ENCODE measurements around the gene EIF4A3. TPM values are rescaled to one million over a fixed set of nuclear protein-coding genes. Genes with fewer than 3 reads are reported as not detected.
"Not testable (repeated sequence)": the region's sequence is repeated elsewhere in the genome, so short reads cannot be mapped to it uniquely, and the experiment has no call there.

Gene EIF4A3
- total and polyA plus RNA-seq, 4 donors, result 29.0 to 35.1 (median 33.4) TPM

DNA sequence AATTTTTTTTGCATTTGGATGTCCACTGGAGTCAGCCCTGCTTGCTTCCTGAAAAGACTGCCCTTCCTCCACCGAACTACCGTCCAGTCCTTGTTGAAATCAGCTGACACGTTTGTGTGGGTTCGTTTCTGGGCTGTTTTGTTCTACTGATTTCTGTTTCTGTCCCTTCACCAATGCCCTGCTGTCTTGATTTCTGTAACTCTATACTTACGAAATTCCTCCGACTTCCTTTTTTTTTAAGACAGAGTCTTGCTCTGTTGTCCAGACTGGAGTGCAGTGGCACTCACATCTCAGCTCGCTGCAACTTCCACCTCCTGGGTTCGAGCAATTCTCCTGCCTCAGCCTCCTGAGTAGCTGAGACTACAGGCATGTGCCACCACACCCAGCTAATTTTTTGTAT lies 54.0 kb downstream of the EIF4A3 start:
- Histone ChIP-seq H3K27me3 (ENCODE audit: control insufficient read depth in 4 of 4, insufficient read depth in 4 of 4, low read length in 3 of 4) (no peaks in the 10 kb centered on the region), H3K4me1 (ENCODE audit: control insufficient read depth in 4 of 4, insufficient read depth in 4 of 4, low read length in 3 of 4) (no peaks in the 10 kb centered on the region), H3K9ac (ENCODE audit: low read depth in 1 of 2, low read length in 2 of 2) (no peak overlapping the region), H3K27ac (ENCODE audit: low read depth in 1 of 2, low read length in 2 of 2) (peak overlapping the region in 1 of 2 donors; percentile 9), H3K4me3 (ENCODE audit: low read depth in 1 of 3, low read length in 3 of 3) (no peak overlapping the region), H3K36me3 (ENCODE audit: control insufficient read depth in 4 of 4, insufficient read depth in 3 of 4, low read depth in 1 of 4, low read length in 3 of 4) (no peaks in the 10 kb centered on the region), H3K9me3 (ENCODE audit: control insufficient read depth in 4 of 4, low read length in 3 of 4) (no peaks in the 10 kb centered on the region)
- WGBS, result 68% methylated on average over 8 of the region's 8 CpGs
- DNase-seq (ENCODE audit: low spot score), result no peak
- TF ChIP-seq RXRA (IDR thresholded peaks at IDR 0.05) (no peak), SP1 (IDR thresholded peaks at IDR 0.05) (peak; percentile 7)

DNA sequence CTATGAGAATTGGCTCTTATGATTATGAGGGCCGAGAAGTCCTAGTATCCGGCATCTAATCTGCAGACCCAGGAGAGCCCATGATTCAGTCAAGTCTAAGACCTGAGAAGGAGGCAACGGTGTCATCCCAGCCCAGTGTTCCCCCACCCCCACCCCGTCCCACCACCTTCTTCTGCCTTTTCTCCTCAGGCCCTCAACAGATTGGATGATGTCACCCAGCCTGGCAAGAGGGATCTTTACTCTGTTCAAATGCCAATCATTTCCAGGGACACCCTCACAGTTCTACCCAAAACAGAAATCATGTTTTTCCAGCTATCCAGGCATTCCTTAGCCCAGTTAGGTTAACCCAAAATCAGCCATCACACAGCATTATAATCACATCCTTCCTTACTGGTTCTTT lies 55.6 kb downstream of the EIF4A3 start:
- no peak for DNase-seq (ENCODE audit: low spot score)
- Histone ChIP-seq H3K27ac (ENCODE audit: low read depth in 1 of 2, low read length in 2 of 2) (no peak overlapping the region), H3K27me3 (ENCODE audit: control insufficient read depth in 4 of 4, insufficient read depth in 4 of 4, low read length in 3 of 4) (no peaks in the 10 kb centered on the region), H3K36me3 (ENCODE audit: control insufficient read depth in 4 of 4, insufficient read depth in 3 of 4, low read depth in 1 of 4, low read length in 3 of 4) (no peaks in the 10 kb centered on the region), H3K9me3 (ENCODE audit: control insufficient read depth in 4 of 4, low read length in 3 of 4) (no peaks in the 10 kb centered on the region), H3K4me1 (ENCODE audit: control insufficient read depth in 4 of 4, insufficient read depth in 4 of 4, low read length in 3 of 4) (no peaks in the 10 kb centered on the region), H3K4me3 (ENCODE audit: low read depth in 1 of 3, low read length in 3 of 3) (no peak overlapping the region), H3K9ac (ENCODE audit: low read depth in 1 of 2, low read length in 2 of 2) (no peak overlapping the region)
- 93% methylated on average over 4 of the region's 4 CpGs for WGBS
- TF ChIP-seq RXRA (IDR thresholded peaks at IDR 0.05) (no peak), FOXA1 (IDR thresholded peaks at IDR 0.05) (no peak), EGR1 (IDR thresholded peaks at IDR 0.05; ENCODE audit: low read depth in 2 of 2) (no peak), JUND (IDR thresholded peaks at IDR 0.05) (no peak), FOXA2 (IDR thresholded peaks at IDR 0.05) (no peak), HNF4G (IDR thresholded peaks at IDR 0.05) (no peak), SP1 (IDR thresholded peaks at IDR 0.05) (no peak), GABPA (IDR thresholded peaks at IDR 0.05 in 1 of 2, conservative IDR thresholded peaks at IDR 0.05 in 1 of 2) (no peak), YY1 (IDR thresholded peaks at IDR 0.05) (no peak), RAD21 (IDR thresholded peaks at IDR 0.05) (no peak), NR2F2 (IDR thresholded peaks at IDR 0.05) (no peak), HNF4A (conservative IDR thresholded peaks at IDR 0.05) (no peak), TAF1 (conservative IDR thresholded peaks at IDR 0.05) (no peak)
- TF ChIP-seq, protein P1, sequence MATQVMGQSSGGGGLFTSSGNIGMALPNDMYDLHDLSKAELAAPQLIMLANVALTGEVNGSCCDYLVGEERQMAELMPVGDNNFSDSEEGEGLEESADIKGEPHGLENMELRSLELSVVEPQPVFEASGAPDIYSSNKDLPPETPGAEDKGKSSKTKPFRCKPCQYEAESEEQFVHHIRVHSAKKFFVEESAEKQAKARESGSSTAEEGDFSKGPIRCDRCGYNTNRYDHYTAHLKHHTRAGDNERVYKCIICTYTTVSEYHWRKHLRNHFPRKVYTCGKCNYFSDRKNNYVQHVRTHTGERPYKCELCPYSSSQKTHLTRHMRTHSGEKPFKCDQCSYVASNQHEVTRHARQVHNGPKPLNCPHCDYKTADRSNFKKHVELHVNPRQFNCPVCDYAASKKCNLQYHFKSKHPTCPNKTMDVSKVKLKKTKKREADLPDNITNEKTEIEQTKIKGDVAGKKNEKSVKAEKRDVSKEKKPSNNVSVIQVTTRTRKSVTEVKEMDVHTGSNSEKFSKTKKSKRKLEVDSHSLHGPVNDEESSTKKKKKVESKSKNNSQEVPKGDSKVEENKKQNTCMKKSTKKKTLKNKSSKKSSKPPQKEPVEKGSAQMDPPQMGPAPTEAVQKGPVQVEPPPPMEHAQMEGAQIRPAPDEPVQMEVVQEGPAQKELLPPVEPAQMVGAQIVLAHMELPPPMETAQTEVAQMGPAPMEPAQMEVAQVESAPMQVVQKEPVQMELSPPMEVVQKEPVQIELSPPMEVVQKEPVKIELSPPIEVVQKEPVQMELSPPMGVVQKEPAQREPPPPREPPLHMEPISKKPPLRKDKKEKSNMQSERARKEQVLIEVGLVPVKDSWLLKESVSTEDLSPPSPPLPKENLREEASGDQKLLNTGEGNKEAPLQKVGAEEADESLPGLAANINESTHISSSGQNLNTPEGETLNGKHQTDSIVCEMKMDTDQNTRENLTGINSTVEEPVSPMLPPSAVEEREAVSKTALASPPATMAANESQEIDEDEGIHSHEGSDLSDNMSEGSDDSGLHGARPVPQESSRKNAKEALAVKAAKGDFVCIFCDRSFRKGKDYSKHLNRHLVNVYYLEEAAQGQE (IDR thresholded peaks at IDR 0.05), result no peak
- TF ChIP-seq, protein P2, sequence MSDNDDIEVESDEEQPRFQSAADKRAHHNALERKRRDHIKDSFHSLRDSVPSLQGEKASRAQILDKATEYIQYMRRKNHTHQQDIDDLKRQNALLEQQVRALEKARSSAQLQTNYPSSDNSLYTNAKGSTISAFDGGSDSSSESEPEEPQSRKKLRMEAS (IDR thresholded peaks at IDR 0.05), result no peak
- TF ChIP-seq, protein P3, sequence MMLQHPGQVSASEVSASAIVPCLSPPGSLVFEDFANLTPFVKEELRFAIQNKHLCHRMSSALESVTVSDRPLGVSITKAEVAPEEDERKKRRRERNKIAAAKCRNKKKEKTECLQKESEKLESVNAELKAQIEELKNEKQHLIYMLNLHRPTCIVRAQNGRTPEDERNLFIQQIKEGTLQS (IDR thresholded peaks at IDR 0.05), result no peak
- TF ChIP-seq, protein P4, sequence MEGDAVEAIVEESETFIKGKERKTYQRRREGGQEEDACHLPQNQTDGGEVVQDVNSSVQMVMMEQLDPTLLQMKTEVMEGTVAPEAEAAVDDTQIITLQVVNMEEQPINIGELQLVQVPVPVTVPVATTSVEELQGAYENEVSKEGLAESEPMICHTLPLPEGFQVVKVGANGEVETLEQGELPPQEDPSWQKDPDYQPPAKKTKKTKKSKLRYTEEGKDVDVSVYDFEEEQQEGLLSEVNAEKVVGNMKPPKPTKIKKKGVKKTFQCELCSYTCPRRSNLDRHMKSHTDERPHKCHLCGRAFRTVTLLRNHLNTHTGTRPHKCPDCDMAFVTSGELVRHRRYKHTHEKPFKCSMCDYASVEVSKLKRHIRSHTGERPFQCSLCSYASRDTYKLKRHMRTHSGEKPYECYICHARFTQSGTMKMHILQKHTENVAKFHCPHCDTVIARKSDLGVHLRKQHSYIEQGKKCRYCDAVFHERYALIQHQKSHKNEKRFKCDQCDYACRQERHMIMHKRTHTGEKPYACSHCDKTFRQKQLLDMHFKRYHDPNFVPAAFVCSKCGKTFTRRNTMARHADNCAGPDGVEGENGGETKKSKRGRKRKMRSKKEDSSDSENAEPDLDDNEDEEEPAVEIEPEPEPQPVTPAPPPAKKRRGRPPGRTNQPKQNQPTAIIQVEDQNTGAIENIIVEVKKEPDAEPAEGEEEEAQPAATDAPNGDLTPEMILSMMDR (IDR thresholded peaks at IDR 0.05; ENCODE audit: low read depth, low read length, missing input control), result no peak
- TF ChIP-seq, protein P5, sequence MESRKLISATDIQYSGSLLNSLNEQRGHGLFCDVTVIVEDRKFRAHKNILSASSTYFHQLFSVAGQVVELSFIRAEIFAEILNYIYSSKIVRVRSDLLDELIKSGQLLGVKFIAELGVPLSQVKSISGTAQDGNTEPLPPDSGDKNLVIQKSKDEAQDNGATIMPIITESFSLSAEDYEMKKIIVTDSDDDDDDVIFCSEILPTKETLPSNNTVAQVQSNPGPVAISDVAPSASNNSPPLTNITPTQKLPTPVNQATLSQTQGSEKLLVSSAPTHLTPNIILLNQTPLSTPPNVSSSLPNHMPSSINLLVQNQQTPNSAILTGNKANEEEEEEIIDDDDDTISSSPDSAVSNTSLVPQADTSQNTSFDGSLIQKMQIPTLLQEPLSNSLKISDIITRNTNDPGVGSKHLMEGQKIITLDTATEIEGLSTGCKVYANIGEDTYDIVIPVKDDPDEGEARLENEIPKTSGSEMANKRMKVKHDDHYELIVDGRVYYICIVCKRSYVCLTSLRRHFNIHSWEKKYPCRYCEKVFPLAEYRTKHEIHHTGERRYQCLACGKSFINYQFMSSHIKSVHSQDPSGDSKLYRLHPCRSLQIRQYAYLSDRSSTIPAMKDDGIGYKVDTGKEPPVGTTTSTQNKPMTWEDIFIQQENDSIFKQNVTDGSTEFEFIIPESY (IDR thresholded peaks at IDR 0.05), result no peak

DNA sequence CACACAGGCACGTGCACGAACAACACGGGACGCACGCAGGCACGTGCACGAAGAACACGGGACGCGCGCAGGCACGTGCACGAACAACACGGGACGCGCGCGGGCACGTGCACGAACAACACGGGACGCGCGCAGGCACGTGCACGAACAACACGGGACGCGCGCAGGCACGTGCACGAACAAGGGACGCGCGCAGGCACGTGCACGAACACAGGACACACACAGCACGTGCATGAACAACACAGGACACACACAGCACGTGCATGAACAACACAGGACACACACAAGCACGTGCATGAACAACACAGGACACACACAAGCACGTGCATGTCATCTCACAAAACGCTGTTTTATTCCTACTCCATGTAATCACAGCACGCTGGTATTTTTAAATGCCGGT lies 56.8 kb downstream of the EIF4A3 start:
- 96% methylated on average over 44 of the region's 44 CpGs for WGBS
- H3K4me3 ChIP-seq (ENCODE audit: low read depth in 1 of 3, low read length in 3 of 3); H3K27ac ChIP-seq (ENCODE audit: low read depth in 1 of 2, low read length in 2 of 2); H3K9ac ChIP-seq (ENCODE audit: low read depth in 1 of 2, low read length in 2 of 2); H3K9me3 ChIP-seq (ENCODE audit: control insufficient read depth in 4 of 4, low read length in 3 of 4); H3K4me1 ChIP-seq (ENCODE audit: control insufficient read depth in 4 of 4, insufficient read depth in 4 of 4, low read length in 3 of 4); DNase-seq (ENCODE audit: low spot score); H3K27me3 ChIP-seq (ENCODE audit: control insufficient read depth in 4 of 4, insufficient read depth in 4 of 4, low read length in 3 of 4); H3K36me3 ChIP-seq (ENCODE audit: control insufficient read depth in 4 of 4, insufficient read depth in 3 of 4, low read depth in 1 of 4, low read length in 3 of 4): not testable (repeated sequence)

Data from liver (tissue), 9 donors.